ENCODE measurements around the gene ZNF467.

DNA sequence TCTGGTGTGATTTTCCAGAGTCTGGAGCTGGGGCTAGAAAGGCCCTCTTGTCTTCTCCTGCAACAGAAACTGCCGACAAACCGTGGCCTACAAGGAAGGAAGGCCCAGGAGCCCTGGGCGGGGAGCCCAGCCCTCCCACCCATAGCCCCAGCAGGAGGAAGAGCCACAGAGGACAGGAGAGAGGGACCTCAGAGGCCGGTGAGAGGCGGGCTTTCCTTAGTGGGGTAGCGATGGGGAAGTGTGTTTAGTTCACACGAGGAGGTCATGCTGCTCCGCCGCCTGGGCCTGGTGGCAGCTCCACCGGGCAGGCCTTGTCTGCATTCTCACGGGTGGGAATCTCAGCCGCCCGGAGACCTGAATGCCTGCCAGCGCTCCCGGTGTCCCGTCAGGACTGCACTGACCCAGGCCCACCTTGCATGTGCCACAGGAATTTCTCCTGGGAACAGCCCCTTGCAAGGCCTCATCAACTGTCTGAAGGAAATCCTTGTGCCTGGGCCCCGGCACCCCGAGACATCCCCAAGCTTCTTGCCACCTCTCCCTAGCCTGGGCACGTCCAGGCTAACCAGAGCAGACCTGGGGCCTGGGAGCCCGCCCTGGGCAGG, 50.9 kb downstream of the ZNF467 start:
- no peak for TF ChIP-seq TAF1 (IDR thresholded peaks at IDR 0.05; ENCODE audit: borderline replicate concordance, insufficient read depth, low read length)
- no peak for TF ChIP-seq POLR2AphosphoS5 (IDR thresholded peaks at IDR 0.05; ENCODE audit: low read depth, low read length)
- no peak for TF ChIP-seq FOXP2 (optimal IDR thresholded peaks at IDR 0.05; ENCODE audit: borderline replicate concordance, extremely low read depth, extremely low read length, insufficient read depth)
